GM20431 (cell line): ENCODE measurements around the gene ARHGAP28.

Experiments
- in situ Hi-C: fragments of 300-500 bp; cut with MseI, MboI; formaldehyde crosslinking; loops from one replicate; pipeline ENCODE4 v1.15.0; 2020; ENCODE audit warnings: low sequenced_read_pairs; ENCODE audit not compliant: unreplicated experiment

The ARHGAP28 gene

GRCh38 chr18:6947338-6948030 is 218.0 kb downstream of the ARHGAP28 start:
- in situ Hi-C loops, result no loop called here

- in situ Hi-C loops, result no loop called here
Measured at GRCh38 chr18:6948281-6949055, 219.0 kb downstream of the ARHGAP28 start.

- in situ Hi-C loops, result loop anchor here (25.0 kb wide), 1 partner anchor 88 kb away; no protein-coding TSS in a partner anchor
Measured at GRCh38 chr18:6949800-6950586, 220.5 kb downstream of the ARHGAP28 start.

- in situ Hi-C loops, result loop anchor here (25.0 kb wide), 1 partner anchor 88 kb away; no protein-coding TSS in a partner anchor
Measured at GRCh38 chr18:6950641-6951040, 221.1 kb downstream of the ARHGAP28 start.

GRCh38 chr18:6951336-6952090 is 222.0 kb downstream of the ARHGAP28 start:
- in situ Hi-C loops, result loop anchor here (25.0 kb wide), 1 partner anchor 89 kb away; no protein-coding TSS in a partner anchor

- in situ Hi-C loops, result loop anchor here (25.0 kb wide), 1 partner anchor 92 kb away; no protein-coding TSS in a partner anchor
Measured at GRCh38 chr18:6954501-6954900, 225.0 kb downstream of the ARHGAP28 start.

- in situ Hi-C loops, result loop anchor here (25.0 kb wide), 1 partner anchor 93 kb away; no protein-coding TSS in a partner anchor
Measured at GRCh38 chr18:6955304-6955703, 225.8 kb downstream of the ARHGAP28 start.

- in situ Hi-C loops, result loop anchor here (25.0 kb wide), 1 partner anchor 94 kb away; no protein-coding TSS in a partner anchor
Measured at GRCh38 chr18:6956495-6956894, 227.0 kb downstream of the ARHGAP28 start.

- in situ Hi-C loops, result loop anchor here (25.0 kb wide), 1 partner anchor 95 kb away; no protein-coding TSS in a partner anchor
Measured at GRCh38 chr18:6956999-6957398, 227.5 kb downstream of the ARHGAP28 start.

GRCh38 chr18:6959110-6959509 is 229.6 kb downstream of the ARHGAP28 start:
- in situ Hi-C loops, result loop anchor here (25.0 kb wide), 1 partner anchor 97 kb away; no protein-coding TSS in a partner anchor

GRCh38 chr18:6960124-6960523 is 230.6 kb downstream of the ARHGAP28 start:
- in situ Hi-C loops, result loop anchor here (25.0 kb wide), 1 partner anchor 98 kb away; no protein-coding TSS in a partner anchor

- in situ Hi-C loops, result loop anchor here (25.0 kb wide), 1 partner anchor 98 kb away; no protein-coding TSS in a partner anchor
Measured at GRCh38 chr18:6960656-6961055, 231.1 kb downstream of the ARHGAP28 start.

- in situ Hi-C loops, result loop anchor here (25.0 kb wide), 1 partner anchor 99 kb away; no protein-coding TSS in a partner anchor
Measured at GRCh38 chr18:6961331-6961730, 231.8 kb downstream of the ARHGAP28 start.

- in situ Hi-C loops, result loop anchor here (25.0 kb wide), 1 partner anchor 101 kb away; no protein-coding TSS in a partner anchor
Measured at GRCh38 chr18:6962571-6963451, 233.3 kb downstream of the ARHGAP28 start.

GRCh38 chr18:6963452-6964097 is 234.1 kb downstream of the ARHGAP28 start:
- in situ Hi-C loops, result loop anchor here (25.0 kb wide), 1 partner anchor 101 kb away; no protein-coding TSS in a partner anchor
